ENCODE results near the gene WFDC12.

- TF ChIP-seq CTCF (IDR thresholded peaks at IDR 0.05) (no peak), POLR2A (IDR thresholded peaks at IDR 0.05) (no peak)
These were observed 21.2 kb downstream of the WFDC12 start for GRCh38 chr20:45103072-45103471.
